ENCODE results near the gene MSL1. TPM values are rescaled to one million over a fixed set of nuclear protein-coding genes. Genes with fewer than 3 reads are reported as not detected.

Gene MSL1
- total RNA-seq, 1 donor from 2014 or later, result 108 TPM

- DNase-seq (ENCODE audit: low spot score) (no peak), ATAC-seq (no peak)
- intact Hi-C loops (cut with DNase I), result no loop called here
These were observed 18.6 kb upstream of the MSL1 start for GRCh38 chr17:40103071-40103661.

GRCh38 chr17:40103688-40104087, 18.1 kb upstream of the MSL1 start:
- DNase-seq (ENCODE audit: low spot score) (no peak), ATAC-seq (no peak)
- intact Hi-C loops (cut with DNase I), result no loop called here

- no peak for ATAC-seq
- DNase-seq (ENCODE audit: low spot score), result no peak
- intact Hi-C loops (cut with DNase I), result no loop called here
These were observed 16.9 kb upstream of the MSL1 start for GRCh38 chr17:40104594-40105486.

GRCh38 chr17:40105861-40106759, 15.7 kb upstream of the MSL1 start:
- ATAC-seq (no peak), DNase-seq (ENCODE audit: low spot score) (no peak)
- intact Hi-C loops (cut with DNase I), result no loop called here

GRCh38 chr17:40106760-40107521, 14.8 kb upstream of the MSL1 start:
- ATAC-seq (no peak), DNase-seq (ENCODE audit: low spot score) (no peak)
- intact Hi-C loops (cut with DNase I), result no loop called here

GRCh38 chr17:40107522-40108174, 14.1 kb upstream of the MSL1 start:
- intact Hi-C loops (cut with DNase I), result no loop called here
- no peak for DNase-seq (ENCODE audit: low spot score)
- ATAC-seq, result peak; percentile 1

GRCh38 chr17:40108970-40109824, 12.6 kb upstream of the MSL1 start:
- peak; percentile 63 for DNase-seq (ENCODE audit: low spot score)
- ATAC-seq, result no peak
- intact Hi-C loops (cut with DNase I), result no loop called here

- intact Hi-C loops (cut with DNase I), result loop anchor here (10.0 kb wide), 1 partner anchor 55 kb away; no protein-coding TSS in a partner anchor
- DNase-seq (ENCODE audit: low spot score), result peak; percentile 63
- ATAC-seq, result no peak
These were observed 11.5 kb upstream of the MSL1 start for GRCh38 chr17:40110026-40110845.

- ATAC-seq (peak; percentile 75), DNase-seq (ENCODE audit: low spot score) (peak; percentile 97)
- intact Hi-C loops (cut with DNase I), result loop anchor here (10.0 kb wide), 1 partner anchor 53 kb away; no protein-coding TSS in a partner anchor
These were observed 10.3 kb upstream of the MSL1 start for GRCh38 chr17:40111221-40112128.

- peak; percentile 47 for DNase-seq (ENCODE audit: low spot score)
- no peak for ATAC-seq
- intact Hi-C loops (cut with DNase I), result loop anchor here (10.0 kb wide), 1 partner anchor 53 kb away; no protein-coding TSS in a partner anchor
These were observed 9.5 kb upstream of the MSL1 start for GRCh38 chr17:40112191-40112711.

GRCh38 chr17:40112718-40113109, 9.1 kb upstream of the MSL1 start:
- intact Hi-C loops (cut with DNase I), result loop anchor here (10.0 kb wide), 1 partner anchor 52 kb away; no protein-coding TSS in a partner anchor
- DNase-seq (ENCODE audit: low spot score) (peak; percentile 56), ATAC-seq (peak; percentile 4)

- DNase-seq (ENCODE audit: low spot score), result peak; percentile 95
- intact Hi-C loops (cut with DNase I), result loop anchor here (10.0 kb wide), 1 partner anchor 51 kb away; no protein-coding TSS in a partner anchor
- peak; percentile 76 for ATAC-seq
These were observed 8.5 kb upstream of the MSL1 start for GRCh38 chr17:40113110-40113906.

GRCh38 chr17:40113907-40114245, 7.9 kb upstream of the MSL1 start:
- no peak for DNase-seq (ENCODE audit: low spot score)
- ATAC-seq, result no peak
- intact Hi-C loops (cut with DNase I), result loop anchor here (10.0 kb wide), 1 partner anchor 51 kb away; no protein-coding TSS in a partner anchor

- ATAC-seq, result no peak
- intact Hi-C loops (cut with DNase I), result loop anchor here (5.0 to 10.0 kb wide), 2 partner anchors 50 to 1802 kb away; partner anchors contain the start of gene ACLY
- no peak for DNase-seq (ENCODE audit: low spot score)
These were observed 6.7 kb upstream of the MSL1 start for GRCh38 chr17:40115101-40115436.

All from sciatic nerve (tissue), 2 donors.